ENCODE measurements around the gene ZNF346.
"Not testable (repeated sequence)": the region's sequence is repeated elsewhere in the genome, so short reads cannot be mapped to it uniquely, and the experiment has no call there.

Gene ZNF346

DNA sequence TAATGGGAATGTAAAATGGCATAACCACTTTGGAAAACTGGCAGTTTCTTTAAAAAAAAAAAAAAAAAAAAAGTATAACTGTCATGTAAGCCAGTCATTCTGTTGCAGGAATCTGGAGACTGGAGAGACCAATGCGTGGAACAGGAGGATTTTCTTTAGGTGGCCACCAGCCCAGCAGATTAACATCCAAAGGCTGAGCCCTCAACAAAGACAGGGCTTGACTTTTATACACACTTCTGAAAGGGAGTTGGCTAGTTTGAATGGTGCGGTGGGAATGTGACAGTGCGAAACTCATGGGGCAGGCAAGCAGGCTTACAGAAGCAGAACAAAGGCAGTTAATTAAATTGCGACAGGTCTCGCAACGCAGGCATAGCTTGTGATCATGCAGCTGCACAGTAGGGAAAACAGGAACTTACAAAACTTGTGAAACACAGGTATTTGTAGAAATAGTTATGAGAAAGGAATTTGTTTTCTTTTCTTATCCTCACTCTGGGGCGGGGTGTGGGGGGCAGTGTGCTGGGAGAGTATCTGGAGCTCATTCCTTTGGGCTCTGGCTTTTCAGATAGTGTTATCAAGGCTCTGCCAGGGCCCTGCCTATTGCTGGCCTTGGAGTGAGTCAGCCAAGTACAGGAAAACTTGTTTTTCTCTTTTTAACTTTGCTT, 27.9 kb upstream of the ZNF346 start:
- Histone ChIP-seq H3K9ac (ENCODE audit: low read length) (no peak overlapping the region), H3K4me3 (ENCODE audit: low read depth, low read length) (no peak overlapping the region), H3K27ac (ENCODE audit: low read depth, low read length) (no peak overlapping the region), H3K27me3 (ENCODE audit: control insufficient read depth, insufficient read depth, low read length) (no peaks in the 10 kb centered on the region), H3K36me3 (ENCODE audit: control insufficient read depth, insufficient read depth, low read length) (peaks cover 7% of the 10 kb centered on the region), H3K4me1 (ENCODE audit: control insufficient read depth, insufficient read depth, low read length) (no peaks in the 10 kb centered on the region), H3K9me3 (ENCODE audit: control insufficient read depth, insufficient read depth, low read depth, low read length) (peaks cover 26% of the 10 kb centered on the region; the same call in 1 of the 2 replicates)

DNA sequence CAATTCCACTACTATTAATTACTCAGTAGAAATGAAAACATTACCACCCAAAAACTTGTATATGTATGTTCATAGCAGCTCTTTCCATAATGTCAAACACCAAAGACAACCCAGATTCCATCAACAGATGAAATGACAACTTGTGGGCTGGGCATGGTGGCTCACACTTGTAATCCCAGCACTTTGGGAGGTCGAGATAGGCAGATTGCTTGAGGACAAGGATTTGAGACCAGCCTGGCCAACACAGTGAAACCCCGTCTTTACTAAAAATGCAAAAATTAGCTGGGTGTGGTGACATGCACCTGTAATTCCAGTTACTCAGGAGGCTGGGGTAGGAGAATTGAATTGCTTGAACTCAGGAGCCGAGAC, 27.4 kb upstream of the ZNF346 start:
- Histone ChIP-seq H3K4me1 (ENCODE audit: control insufficient read depth, insufficient read depth, low read length) (no peaks in the 10 kb centered on the region), H3K27me3 (ENCODE audit: control insufficient read depth, insufficient read depth, low read length) (no peaks in the 10 kb centered on the region), H3K9ac (ENCODE audit: low read length) (no peak overlapping the region), H3K4me3 (ENCODE audit: low read depth, low read length) (no peak overlapping the region), H3K36me3 (ENCODE audit: control insufficient read depth, insufficient read depth, low read length) (peaks cover 7% of the 10 kb centered on the region), H3K27ac (ENCODE audit: low read depth, low read length) (no peak overlapping the region), H3K9me3 (ENCODE audit: control insufficient read depth, insufficient read depth, low read depth, low read length) (peaks cover 23% of the 10 kb centered on the region; the same call in 1 of the 2 replicates)

DNA sequence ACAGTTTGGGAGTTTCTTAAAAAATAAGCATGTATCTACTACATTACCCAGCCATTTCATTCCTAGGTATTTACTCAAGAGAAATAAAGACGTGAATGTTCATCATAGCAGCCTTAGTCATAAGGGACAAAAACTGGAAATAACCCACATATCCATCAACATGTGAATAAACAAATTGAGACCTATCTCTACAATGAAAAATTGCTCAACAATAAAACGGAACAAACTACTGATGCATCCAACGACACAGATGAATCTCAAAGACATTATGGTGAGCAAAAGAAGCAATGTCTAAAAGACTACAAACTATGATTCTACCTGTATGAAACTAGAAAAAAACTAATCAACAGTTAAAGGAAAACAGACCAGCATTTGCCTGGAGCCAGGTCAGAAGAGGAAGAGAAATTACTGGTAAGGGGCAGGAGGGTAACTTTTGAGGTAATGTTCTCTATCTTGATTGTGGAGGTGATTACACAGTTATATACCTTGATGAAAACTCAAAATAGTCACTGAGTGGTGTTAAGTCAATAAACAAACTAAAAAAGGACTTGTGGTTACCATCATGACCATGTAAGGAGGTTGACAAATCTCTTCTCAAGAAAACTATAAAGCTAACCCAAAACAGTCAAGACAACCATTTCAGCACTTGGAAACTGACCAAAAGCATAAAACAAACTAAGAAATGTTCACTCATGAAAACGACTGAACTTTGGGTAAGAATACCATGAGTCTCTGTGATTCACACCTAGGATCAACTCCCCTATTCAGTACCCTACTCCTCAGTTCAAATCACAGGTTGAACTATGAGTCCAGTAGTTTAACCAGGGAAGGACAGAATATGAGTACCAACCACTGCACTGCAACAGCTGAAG, 26.4 kb upstream of the ZNF346 start:
- no peak overlapping the region for H3K27ac ChIP-seq (ENCODE audit: low read depth, low read length)
- H3K36me3 ChIP-seq (ENCODE audit: control insufficient read depth, insufficient read depth, low read length), result peaks cover 7% of the 10 kb centered on the region
- H3K27me3 ChIP-seq (ENCODE audit: control insufficient read depth, insufficient read depth, low read length), result no peaks in the 10 kb centered on the region
- no peak overlapping the region for H3K9ac ChIP-seq (ENCODE audit: low read length)
- no peaks in the 10 kb centered on the region for H3K4me1 ChIP-seq (ENCODE audit: control insufficient read depth, insufficient read depth, low read length)
- no peak overlapping the region for H3K4me3 ChIP-seq (ENCODE audit: low read depth, low read length)
- H3K9me3 ChIP-seq (ENCODE audit: control insufficient read depth, insufficient read depth, low read depth, low read length), result peaks cover 21% of the 10 kb centered on the region; the same call in 1 of the 2 replicates

DNA sequence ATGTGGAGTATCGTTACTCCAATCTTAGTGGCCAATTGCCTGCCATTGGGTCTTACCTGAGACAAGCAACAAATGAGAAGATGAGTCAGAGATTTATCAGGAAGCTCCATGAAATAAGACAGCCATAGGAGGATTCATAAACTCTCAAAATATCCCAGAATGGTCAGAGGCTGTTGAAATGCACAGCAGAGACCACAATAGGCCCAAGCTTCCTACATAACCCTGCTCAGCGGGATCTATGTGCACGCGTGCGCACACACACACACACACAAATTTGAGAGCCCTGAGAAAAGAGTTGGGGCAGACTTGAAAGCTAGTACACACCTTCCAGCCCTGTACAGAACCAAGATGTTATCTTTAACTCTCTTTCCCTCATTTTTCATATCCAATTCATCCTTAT, 25.7 kb upstream of the ZNF346 start:
- Histone ChIP-seq H3K9me3 (ENCODE audit: control insufficient read depth, insufficient read depth, low read depth, low read length) (peaks cover 21% of the 10 kb centered on the region; the same call in 1 of the 2 replicates), H3K4me1 (ENCODE audit: control insufficient read depth, insufficient read depth, low read length) (no peaks in the 10 kb centered on the region), H3K36me3 (ENCODE audit: control insufficient read depth, insufficient read depth, low read length) (peaks cover 7% of the 10 kb centered on the region), H3K4me3 (ENCODE audit: low read depth, low read length) (no peak overlapping the region), H3K27ac (ENCODE audit: low read depth, low read length) (no peak overlapping the region), H3K27me3 (ENCODE audit: control insufficient read depth, insufficient read depth, low read length) (no peaks in the 10 kb centered on the region), H3K9ac (ENCODE audit: low read length) (no peak overlapping the region)

DNA sequence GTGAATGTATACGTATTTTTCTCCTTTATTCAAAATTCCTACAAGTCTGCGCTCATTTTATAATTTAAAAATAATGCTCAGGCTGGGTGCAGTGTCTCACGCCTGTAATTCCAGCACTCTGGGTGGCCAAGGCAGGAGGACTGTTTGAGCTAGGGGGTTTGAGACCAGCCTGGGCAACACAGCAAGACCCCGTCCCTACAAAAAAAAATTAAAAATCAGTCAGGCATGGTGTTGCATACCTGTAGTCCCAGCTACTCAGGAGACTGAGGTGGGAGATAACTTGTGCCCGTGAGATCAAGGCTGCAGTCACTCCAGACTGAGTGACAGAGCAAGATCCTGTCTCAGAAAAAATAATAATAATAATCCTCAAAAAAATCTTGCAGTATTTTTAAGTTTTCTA, 23.7 kb upstream of the ZNF346 start:
- H3K36me3 ChIP-seq (ENCODE audit: control insufficient read depth, insufficient read depth, low read length), result peaks cover 7% of the 10 kb centered on the region; the same call in 1 of the 2 replicates
- no peak overlapping the region for H3K9ac ChIP-seq (ENCODE audit: low read length)
- no peak overlapping the region for H3K27ac ChIP-seq (ENCODE audit: low read depth, low read length)
- no peak overlapping the region for H3K4me3 ChIP-seq (ENCODE audit: low read depth, low read length)
- H3K4me1 ChIP-seq (ENCODE audit: control insufficient read depth, insufficient read depth, low read length), result peaks cover 3% of the 10 kb centered on the region; the same call in 1 of the 2 replicates
- peaks cover 17% of the 10 kb centered on the region; the same call in 1 of the 2 replicates for H3K9me3 ChIP-seq (ENCODE audit: control insufficient read depth, insufficient read depth, low read depth, low read length)
- H3K27me3 ChIP-seq (ENCODE audit: control insufficient read depth, insufficient read depth, low read length), result no peaks in the 10 kb centered on the region

DNA sequence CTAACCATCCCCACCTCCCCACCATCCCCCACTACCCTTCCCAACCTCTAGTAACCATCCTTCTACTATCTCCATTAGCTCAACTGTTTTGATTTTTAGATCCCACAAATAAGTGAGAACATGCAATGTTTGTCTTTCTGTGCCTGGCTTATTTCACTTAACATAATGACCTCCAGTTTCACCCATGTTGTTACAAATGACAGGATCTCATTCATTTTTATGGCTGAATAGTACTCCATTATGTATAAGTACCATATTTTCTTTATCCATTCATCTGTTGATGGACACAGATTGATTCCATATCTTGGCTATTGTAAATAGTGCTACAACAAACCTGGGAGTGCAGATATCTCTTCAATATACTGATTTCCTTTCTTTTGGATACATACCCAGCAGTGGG, 23.0 kb upstream of the ZNF346 start:
- not testable (repeated sequence) for H3K27me3 ChIP-seq (ENCODE audit: control insufficient read depth, insufficient read depth, low read length); H3K4me3 ChIP-seq (ENCODE audit: low read depth, low read length); H3K27ac ChIP-seq (ENCODE audit: low read depth, low read length); H3K9ac ChIP-seq (ENCODE audit: low read length); H3K4me1 ChIP-seq (ENCODE audit: control insufficient read depth, insufficient read depth, low read length); H3K36me3 ChIP-seq (ENCODE audit: control insufficient read depth, insufficient read depth, low read length)
- peaks cover 10% of the 10 kb centered on the region; the same call in 1 of the 2 replicates for H3K9me3 ChIP-seq (ENCODE audit: control insufficient read depth, insufficient read depth, low read depth, low read length)

DNA sequence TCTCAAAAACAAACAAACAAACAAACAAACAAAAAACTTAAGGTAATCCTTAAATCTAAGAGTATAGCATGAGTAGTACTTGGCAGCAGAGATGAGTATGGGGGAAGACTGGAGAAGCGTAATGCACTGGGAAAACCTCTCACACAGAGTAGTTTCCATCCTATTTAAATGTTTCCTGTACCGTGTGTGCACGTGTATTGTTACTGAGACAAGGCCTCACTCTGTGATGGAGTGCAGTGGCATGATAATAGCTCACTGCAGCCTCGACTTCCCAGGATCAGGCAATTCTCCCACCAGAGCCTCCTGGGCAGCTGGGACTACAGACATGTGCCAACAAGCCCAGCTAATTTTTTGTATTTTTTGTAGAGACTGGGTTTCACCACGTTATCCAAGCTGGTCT, 18.8 kb upstream of the ZNF346 start:
- Histone ChIP-seq H3K27ac (ENCODE audit: low read depth, low read length) (peak overlapping the region; percentile 30; the same call in 1 of the 2 replicates), H3K9ac (ENCODE audit: low read length) (no peak overlapping the region), H3K27me3 (ENCODE audit: control insufficient read depth, insufficient read depth, low read length) (no peaks in the 10 kb centered on the region), H3K9me3 (ENCODE audit: control insufficient read depth, insufficient read depth, low read depth, low read length) (no peaks in the 10 kb centered on the region; the same call in 1 of the 2 replicates), H3K4me3 (ENCODE audit: low read depth, low read length) (no peak overlapping the region), H3K36me3 (ENCODE audit: control insufficient read depth, insufficient read depth, low read length) (no peaks in the 10 kb centered on the region), H3K4me1 (ENCODE audit: control insufficient read depth, insufficient read depth, low read length) (peaks cover 13% of the 10 kb centered on the region; the same call in 1 of the 2 replicates)

DNA sequence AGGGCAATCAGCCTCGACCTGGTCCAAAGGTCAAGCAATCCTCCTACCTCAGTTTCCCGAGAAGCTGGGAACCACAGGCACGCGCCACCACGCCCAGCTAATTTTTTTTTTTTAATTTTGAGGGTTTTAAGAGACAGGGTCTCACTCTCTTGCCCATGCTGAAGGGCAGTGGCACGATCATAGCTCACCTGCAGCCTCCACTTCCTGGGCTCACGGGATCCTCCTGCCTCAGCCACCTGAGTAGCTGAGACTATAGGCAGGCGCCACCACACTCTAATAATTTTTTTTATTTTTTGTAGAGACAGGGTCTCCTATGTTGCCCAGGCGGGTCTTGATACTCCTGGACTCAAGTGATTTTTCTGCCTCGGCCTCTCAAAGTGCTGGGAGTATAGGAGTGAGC, 17.5 kb upstream of the ZNF346 start:
- Histone ChIP-seq H3K4me1 (ENCODE audit: control insufficient read depth, insufficient read depth, low read length) (peaks cover 13% of the 10 kb centered on the region; the same call in 1 of the 2 replicates), H3K9ac (ENCODE audit: low read length) (no peak overlapping the region), H3K27ac (ENCODE audit: low read depth, low read length) (no peak overlapping the region), H3K27me3 (ENCODE audit: control insufficient read depth, insufficient read depth, low read length) (no peaks in the 10 kb centered on the region), H3K36me3 (ENCODE audit: control insufficient read depth, insufficient read depth, low read length) (no peaks in the 10 kb centered on the region), H3K9me3 (ENCODE audit: control insufficient read depth, insufficient read depth, low read depth, low read length) (no peaks in the 10 kb centered on the region), H3K4me3 (ENCODE audit: low read depth, low read length) (peak overlapping the region; percentile 90)

DNA sequence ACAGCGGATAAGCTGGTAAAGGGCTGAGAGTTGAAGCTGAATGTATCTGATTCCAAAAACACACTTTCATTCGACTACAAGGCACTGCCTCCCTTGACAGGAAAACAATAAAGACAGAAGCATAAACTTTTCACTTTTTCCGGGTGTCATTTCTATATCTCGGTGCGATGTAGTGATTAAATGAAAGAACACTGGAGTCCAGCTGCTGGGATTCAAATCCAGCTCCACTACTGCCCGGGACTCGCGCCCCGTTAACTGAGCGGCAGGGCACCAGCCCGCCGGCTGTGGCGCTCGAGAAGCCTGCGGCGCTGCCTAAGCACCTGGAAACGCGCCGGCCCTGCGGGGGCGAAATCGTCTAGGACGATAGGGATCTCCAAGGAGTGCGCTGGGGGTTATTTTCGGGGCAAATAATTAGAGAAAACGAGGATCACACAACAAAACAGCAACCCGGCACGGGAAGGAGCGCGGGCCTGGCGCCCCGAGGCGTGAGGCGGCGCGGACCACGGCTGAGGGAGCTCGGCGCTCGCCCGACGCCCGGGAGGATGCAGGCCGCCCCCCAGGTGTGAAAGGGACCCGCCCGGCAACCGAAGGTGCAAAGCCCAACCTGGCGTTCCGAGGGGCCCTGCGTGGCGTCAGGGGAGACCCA, 16.8 kb upstream of the ZNF346 start:
- Histone ChIP-seq H3K27me3 (ENCODE audit: control insufficient read depth, insufficient read depth, low read length) (no peaks in the 10 kb centered on the region), H3K36me3 (ENCODE audit: control insufficient read depth, insufficient read depth, low read length) (no peaks in the 10 kb centered on the region), H3K4me1 (ENCODE audit: control insufficient read depth, insufficient read depth, low read length) (peaks cover 13% of the 10 kb centered on the region; the same call in 1 of the 2 replicates), H3K9ac (ENCODE audit: low read length) (peak overlapping the region; percentile 94), H3K27ac (ENCODE audit: low read depth, low read length) (peak overlapping the region; percentile 89), H3K4me3 (ENCODE audit: low read depth, low read length) (peak overlapping the region; percentile 90), H3K9me3 (ENCODE audit: control insufficient read depth, insufficient read depth, low read depth, low read length) (no peaks in the 10 kb centered on the region)

DNA sequence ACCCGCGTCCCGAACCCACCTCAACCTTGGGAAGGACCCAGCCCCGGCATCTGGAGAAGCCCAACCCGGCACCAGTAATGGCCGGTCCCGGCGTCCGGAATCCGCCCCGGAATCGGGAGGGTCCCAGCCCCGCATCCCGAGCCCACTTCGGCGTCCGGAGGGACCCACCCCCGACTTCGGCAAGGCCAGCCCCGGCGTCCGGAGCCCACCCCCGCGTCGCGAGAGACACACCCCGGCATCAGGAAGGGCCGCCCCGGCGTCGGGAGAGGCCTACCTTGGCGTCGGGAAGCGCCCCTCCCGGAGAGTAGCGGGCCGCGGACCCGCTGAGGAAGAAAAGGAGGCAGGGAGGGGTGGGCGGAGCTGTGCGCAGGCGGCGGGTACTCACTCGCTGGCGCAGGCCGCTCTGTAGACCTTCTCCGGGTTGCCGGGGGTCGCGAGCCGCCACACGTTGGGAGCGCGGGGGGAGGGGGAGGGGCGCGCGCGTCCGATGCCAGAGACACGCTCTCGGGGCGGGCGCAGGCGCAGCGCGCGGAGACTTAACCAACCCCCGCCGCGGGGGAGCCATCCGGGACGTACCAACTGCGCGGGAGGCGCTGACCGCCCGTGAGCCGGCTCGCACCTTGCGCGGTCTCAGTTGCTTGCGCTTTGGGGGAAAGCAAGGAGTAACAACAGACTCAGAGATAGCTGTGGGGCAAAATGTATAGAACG, 16.1 kb upstream of the ZNF346 start, which contains the start of gene UIMC1:
UIMC1 (minus strand) TSS at position 515 of the 708 bp plus-strand sequence. CDS start 24,164 bp downstream, outside the sequence.
- H3K9me3 ChIP-seq (ENCODE audit: control insufficient read depth, insufficient read depth, low read depth, low read length), result no peaks in the 10 kb centered on the region
- peaks cover 13% of the 10 kb centered on the region; the same call in 1 of the 2 replicates for H3K4me1 ChIP-seq (ENCODE audit: control insufficient read depth, insufficient read depth, low read length)
- no peaks in the 10 kb centered on the region for H3K36me3 ChIP-seq (ENCODE audit: control insufficient read depth, insufficient read depth, low read length)
- H3K9ac ChIP-seq (ENCODE audit: low read length), result peak within 1 kb of the TSS; percentile 94
- H3K27me3 ChIP-seq (ENCODE audit: control insufficient read depth, insufficient read depth, low read length), result no peaks in the 10 kb centered on the region
- H3K4me3 ChIP-seq (ENCODE audit: low read depth, low read length), result peak within 1 kb of the TSS; percentile 90
- peak within 1 kb of the TSS; percentile 89 for H3K27ac ChIP-seq (ENCODE audit: low read depth, low read length)
